VCaP (cell line): ENCODE data around the gene NFAM1.

Source experiments
- H3K27ac ChIP-seq: fragments of 450-650 bp; 2 replicates; pipeline ENCODE4 v1.5.1; 2017
- TF ChIP-seq, protein P1 (sequence below): fragments of 450-650 bp; conservative IDR thresholded peaks from 2 replicates; pipeline ENCODE4 v1.5.1; 2017; ENCODE audit warnings: mild to moderate bottlenecking, moderate library complexity

The NFAM1 gene

DNA sequence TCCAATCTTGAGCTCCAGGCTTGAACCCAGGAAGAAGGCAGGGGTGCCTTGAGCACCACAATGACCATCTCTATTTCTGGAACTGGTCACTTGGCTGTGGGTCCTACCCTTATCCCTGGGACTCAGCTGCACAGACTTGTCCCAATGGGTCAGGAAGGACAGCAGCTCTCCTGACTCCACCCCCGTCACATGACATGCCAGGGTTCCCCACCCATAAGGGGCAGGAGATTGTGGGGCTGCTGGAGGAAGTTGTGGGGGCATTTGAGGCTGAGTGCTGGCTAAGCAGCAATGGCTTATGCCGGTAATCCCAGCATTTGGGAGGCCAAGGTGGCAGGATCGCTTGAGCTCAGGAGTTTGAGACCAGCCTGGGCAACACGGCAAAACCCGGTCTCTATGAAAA, 56.2 kb downstream of the NFAM1 start:
- TF ChIP-seq, protein P1, sequence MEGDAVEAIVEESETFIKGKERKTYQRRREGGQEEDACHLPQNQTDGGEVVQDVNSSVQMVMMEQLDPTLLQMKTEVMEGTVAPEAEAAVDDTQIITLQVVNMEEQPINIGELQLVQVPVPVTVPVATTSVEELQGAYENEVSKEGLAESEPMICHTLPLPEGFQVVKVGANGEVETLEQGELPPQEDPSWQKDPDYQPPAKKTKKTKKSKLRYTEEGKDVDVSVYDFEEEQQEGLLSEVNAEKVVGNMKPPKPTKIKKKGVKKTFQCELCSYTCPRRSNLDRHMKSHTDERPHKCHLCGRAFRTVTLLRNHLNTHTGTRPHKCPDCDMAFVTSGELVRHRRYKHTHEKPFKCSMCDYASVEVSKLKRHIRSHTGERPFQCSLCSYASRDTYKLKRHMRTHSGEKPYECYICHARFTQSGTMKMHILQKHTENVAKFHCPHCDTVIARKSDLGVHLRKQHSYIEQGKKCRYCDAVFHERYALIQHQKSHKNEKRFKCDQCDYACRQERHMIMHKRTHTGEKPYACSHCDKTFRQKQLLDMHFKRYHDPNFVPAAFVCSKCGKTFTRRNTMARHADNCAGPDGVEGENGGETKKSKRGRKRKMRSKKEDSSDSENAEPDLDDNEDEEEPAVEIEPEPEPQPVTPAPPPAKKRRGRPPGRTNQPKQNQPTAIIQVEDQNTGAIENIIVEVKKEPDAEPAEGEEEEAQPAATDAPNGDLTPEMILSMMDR = no peak
- H3K27ac ChIP-seq = no peak overlapping the region

DNA sequence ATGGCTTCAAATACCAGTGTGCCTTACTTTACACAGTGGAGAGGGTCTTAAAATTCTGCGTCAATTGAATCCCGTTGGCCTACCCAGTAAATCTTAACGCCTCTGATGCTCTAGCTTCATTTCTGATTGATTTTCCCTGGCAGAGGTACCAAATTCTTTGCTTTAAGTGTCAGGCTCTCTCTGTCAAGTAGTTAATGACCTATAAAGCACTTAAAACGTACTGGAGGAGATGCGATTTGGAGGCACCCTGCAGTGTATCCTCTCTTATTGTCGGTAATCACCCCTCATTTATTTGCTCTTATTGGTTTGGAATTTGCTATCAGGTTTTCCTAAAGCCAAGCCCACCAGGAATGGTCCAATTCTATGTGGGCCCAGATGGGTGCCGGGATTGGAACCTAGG, 59.2 kb downstream of the NFAM1 start:
- TF ChIP-seq, protein P1 = no peak

GRCh38 chr22:42371501-42371900, 60.7 kb downstream of the NFAM1 start:
- TF ChIP-seq, protein P1 = no peak
- no peak overlapping the region for H3K27ac ChIP-seq

More for the DNA sequence above, 59.2 kb downstream of the NFAM1 start:
- no peak overlapping the region for H3K27ac ChIP-seq

GRCh38 chr22:42371099-42371498, 61.1 kb downstream of the NFAM1 start:
- TF ChIP-seq, protein P1 = no peak
- no peak overlapping the region for H3K27ac ChIP-seq

DNA sequence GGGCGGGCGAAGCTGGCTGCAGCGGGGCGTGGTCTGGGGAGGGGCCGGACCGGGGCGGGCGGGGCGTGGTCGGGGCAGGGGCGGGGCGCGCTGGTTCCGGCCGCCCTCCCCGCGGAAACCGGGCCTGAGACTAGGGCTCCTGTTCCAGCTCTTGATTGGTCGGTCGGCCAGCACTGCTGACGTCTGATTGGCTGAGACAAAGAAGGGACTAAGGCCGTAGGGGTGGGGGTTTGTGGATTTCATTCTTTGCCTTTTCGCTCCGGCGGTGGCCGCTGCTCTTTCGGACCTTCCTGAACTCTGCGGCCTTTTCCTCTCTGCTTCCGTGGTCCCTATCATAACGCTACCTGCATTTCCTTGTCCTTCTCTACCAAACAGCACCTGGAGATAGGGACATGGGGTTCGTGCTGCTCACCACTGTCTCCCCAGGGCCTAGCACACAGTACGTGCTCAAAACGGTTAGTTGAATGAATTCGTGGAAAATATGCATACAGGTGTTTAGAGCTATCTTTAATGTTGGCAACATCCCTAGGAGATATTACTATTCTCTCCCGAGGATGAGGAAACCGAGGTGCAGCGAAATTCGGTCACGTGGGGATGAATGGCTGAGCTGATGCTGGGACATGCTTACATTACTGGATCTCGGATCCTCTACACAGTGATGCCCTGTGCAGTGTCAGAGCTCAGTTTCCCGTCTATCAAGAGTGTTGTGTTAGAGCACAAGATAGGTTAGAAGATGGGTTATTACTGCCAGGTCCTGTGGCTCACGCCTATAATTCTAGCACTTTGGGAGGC, 62.8 kb downstream of the NFAM1 start:
- TF ChIP-seq, protein P1 = no peak
- H3K27ac ChIP-seq = peak overlapping the region; percentile 73

GRCh38 chr22:42368379-42369249, 63.6 kb downstream of the NFAM1 start:
- peak overlapping the region; percentile 73 for H3K27ac ChIP-seq
- TF ChIP-seq, protein P1 = no peak

DNA sequence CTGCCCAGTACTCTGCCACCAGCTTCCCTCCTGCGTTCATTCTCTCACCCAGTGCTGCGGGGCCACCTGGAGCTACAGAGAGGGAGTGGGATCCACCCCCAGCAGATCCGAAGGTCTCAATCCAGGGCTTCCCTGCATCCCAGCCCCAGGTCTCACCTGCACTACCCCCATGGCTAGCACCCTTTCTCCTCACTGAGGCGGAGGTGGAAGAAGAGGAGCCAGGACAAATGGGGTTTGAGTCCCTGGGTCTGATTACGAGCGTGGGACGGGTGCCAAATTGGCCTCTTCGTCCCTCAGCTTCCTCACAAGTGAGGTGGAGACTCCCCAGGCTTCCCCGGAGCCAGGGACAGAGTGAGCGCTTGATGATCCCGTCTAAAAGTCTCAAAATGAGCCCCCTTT, 64.2 kb downstream of the NFAM1 start:
- H3K27ac ChIP-seq = peak overlapping the region; percentile 73; the same call in 1 of the 2 replicates
- TF ChIP-seq, protein P1 = no peak; the same call in 1 of the 2 replicates
